ENCODE results near the gene WDR93. TPM values are rescaled to one million over a fixed set of nuclear protein-coding genes. Genes with fewer than 3 reads are reported as not detected.
A peak's percentile ranks its signal among the peaks of the same experiment; 100 is the strongest.

Gene WDR93
- total RNA-seq: not detected
- long read RNA-seq: 0 reads

- intact Hi-C loops (cut with micrococcal nuclease): no loop called here
- peak within 1 kb of the TSS; percentile 74 for H3K4me3 ChIP-seq
- peak within 1 kb of the TSS; percentile 48 for H3K27ac ChIP-seq (replicated peaks)
- peaks cover 29% of the 10 kb centered on the region for H3K4me1 ChIP-seq
- no peaks in the 10 kb centered on the region for H3K9me3 ChIP-seq (replicated peaks)
- TF ChIP-seq CTCF (IDR thresholded peaks at IDR 0.05; ENCODE audit: borderline replicate concordance): no peak
- H3K36me3 ChIP-seq: no peaks in the 10 kb centered on the region
- no peaks in the 10 kb centered on the region for H3K27me3 ChIP-seq (ENCODE audit: low read depth)
- peak; percentile 79 for DNase-seq
Measured at GRCh38 chr15:89690276-89691218, at the start of gene WDR93, which contains the start of gene PEX11A. TSS of gene WDR93 (plus strand) at chr15:89690811. CDS start at chr15:89701747, 10,936 bp downstream. TSS of gene PEX11A (minus strand) at chr15:89690754. CDS start at chr15:89690632, 122 bp downstream.

- DNase-seq: no peak
- peaks cover 2% of the 10 kb centered on the region for H3K36me3 ChIP-seq
- H3K27ac ChIP-seq (replicated peaks): no peak overlapping the region
- TF ChIP-seq CTCF (IDR thresholded peaks at IDR 0.05; ENCODE audit: borderline replicate concordance): no peak
- no peaks in the 10 kb centered on the region for H3K27me3 ChIP-seq (ENCODE audit: low read depth)
- no peaks in the 10 kb centered on the region for H3K9me3 ChIP-seq (replicated peaks)
- H3K4me1 ChIP-seq: no peaks in the 10 kb centered on the region
- no peak overlapping the region for H3K4me3 ChIP-seq
- intact Hi-C loops (cut with micrococcal nuclease): no loop called here
Measured at GRCh38 chr15:89641053-89641452, 49.6 kb upstream of the WDR93 start.

- Histone ChIP-seq H3K4me1 (peaks cover under 1% of the 10 kb centered on the region), H3K36me3 (peaks cover 2% of the 10 kb centered on the region), H3K27ac (replicated peaks) (peak overlapping the region; percentile 25), H3K4me3 (no peak overlapping the region), H3K9me3 (replicated peaks) (no peaks in the 10 kb centered on the region), H3K27me3 (ENCODE audit: low read depth) (no peaks in the 10 kb centered on the region)
- intact Hi-C loops (cut with micrococcal nuclease): no loop called here
- TF ChIP-seq CTCF (IDR thresholded peaks at IDR 0.05; ENCODE audit: borderline replicate concordance): no peak
- no peak for DNase-seq
Measured at GRCh38 chr15:89642106-89642505, 48.5 kb upstream of the WDR93 start.

- H3K9me3 ChIP-seq (replicated peaks): no peaks in the 10 kb centered on the region
- no peak overlapping the region for H3K27ac ChIP-seq (replicated peaks)
- H3K36me3 ChIP-seq: peaks cover 2% of the 10 kb centered on the region
- peaks cover 5% of the 10 kb centered on the region for H3K4me1 ChIP-seq
- no peak for DNase-seq
- intact Hi-C loops (cut with micrococcal nuclease): no loop called here
- no peak for TF ChIP-seq CTCF (IDR thresholded peaks at IDR 0.05; ENCODE audit: borderline replicate concordance)
- H3K4me3 ChIP-seq: no peak overlapping the region
- H3K27me3 ChIP-seq (ENCODE audit: low read depth): no peaks in the 10 kb centered on the region
Measured at GRCh38 chr15:89645680-89646079, 44.9 kb upstream of the WDR93 start.

- Histone ChIP-seq H3K27me3 (ENCODE audit: low read depth) (no peaks in the 10 kb centered on the region), H3K4me1 (peaks cover 5% of the 10 kb centered on the region), H3K4me3 (no peak overlapping the region), H3K27ac (replicated peaks) (no peak overlapping the region), H3K9me3 (replicated peaks) (no peaks in the 10 kb centered on the region), H3K36me3 (no peaks in the 10 kb centered on the region)
- no peak for TF ChIP-seq CTCF (IDR thresholded peaks at IDR 0.05; ENCODE audit: borderline replicate concordance)
- DNase-seq: no peak
- intact Hi-C loops (cut with micrococcal nuclease): no loop called here
Measured at GRCh38 chr15:89646416-89647141, 44.0 kb upstream of the WDR93 start.

Data from left ventricle myocardium inferior (tissue), 1 donor.